Neural progenitor cell (in vitro differentiated cells): ENCODE data around the gene KCNT1. TPM values are rescaled to one million over a fixed set of nuclear protein-coding genes. Genes with fewer than 3 reads are reported as not detected.

Source experiments
- DNase-seq: peaks from one replicate; pipeline ENCODE4 v3.0.0-alpha.2; 2016; ENCODE audit warnings: low spot score
- H2AFZ ChIP-seq: fragments of 200-600 bp; sonication (generic); replicated peaks from 2 replicates; pipeline ENCODE4 v1.6.1; 2016; ENCODE audit warnings: antibody characterized with exemption
- H3F3A ChIP-seq: fragments of 200-600 bp; sonication (generic); 2 replicates; pipeline ENCODE4 v1.6.1; 2016; ENCODE audit warnings: antibody characterized with exemption, low read depth
- H3K27ac ChIP-seq: fragments of 200-600 bp; sonication (generic); 2 replicates; pipeline ENCODE4 v1.5.1; 2016; ENCODE audit warnings: mild to moderate bottlenecking
- H3K27me3 ChIP-seq: fragments of 200-600 bp; sonication (generic); 2 replicates; pipeline ENCODE4 v1.6.1; 2016; ENCODE audit warnings: mild to moderate bottlenecking, moderate library complexity
- H3K36me3 ChIP-seq: fragments of 200-600 bp; sonication (generic); 2 replicates; pipeline ENCODE4 v1.5.1; 2016
- H3K4me1 ChIP-seq: fragments of 200-600 bp; sonication (generic); 2 replicates; pipeline ENCODE4 v1.6.1; 2016; ENCODE audit warnings: mixed run types
- H3K4me2 ChIP-seq: fragments of 200-600 bp; sonication (generic); 2 replicates; pipeline ENCODE4 v1.6.1; 2016
- H3K4me3 ChIP-seq: fragments of 200-600 bp; sonication (generic); 2 replicates; pipeline ENCODE4 v1.5.1; 2016
- H3K79me2 ChIP-seq: fragments of 200-600 bp; sonication (generic); 2 replicates; pipeline ENCODE4 v1.6.1; 2016; ENCODE audit warnings: low read depth
- H3K9ac ChIP-seq: fragments of 200-600 bp; sonication (generic); 2 replicates; pipeline ENCODE4 v1.6.1; 2016
- H3K9me3 ChIP-seq: fragments of 200-600 bp; sonication (generic); 2 replicates; pipeline ENCODE4 v1.5.1; 2016; ENCODE audit warnings: low read depth
- H4K20me1 ChIP-seq: fragments of 200-600 bp; sonication (generic); 2 replicates; pipeline ENCODE4 v1.6.1; 2016; ENCODE audit warnings: low read depth
- H3K27ac Mint-ChIP-seq: 3 replicates; pipeline ENCODE4 v1.8.0; 2021; ENCODE audit warnings: mixed read lengths
- H3K27me3 Mint-ChIP-seq: 2 replicates; pipeline ENCODE4 v1.8.0; 2022; ENCODE audit warnings: low read depth, mild to moderate bottlenecking, inconsistent platforms, moderate library complexity, mixed read lengths; ENCODE audit not compliant: insufficient read depth
- H3K36me3 Mint-ChIP-seq: 3 replicates; pipeline ENCODE4 v1.8.0; 2021; ENCODE audit warnings: mixed read lengths
- H3K4me1 Mint-ChIP-seq: 3 replicates; pipeline ENCODE4 v1.8.0; 2021; ENCODE audit warnings: mixed read lengths
- H3K4me3 Mint-ChIP-seq: 3 replicates; pipeline ENCODE4 v1.8.0; 2021; ENCODE audit warnings: mild to moderate bottlenecking, moderate library complexity, mixed read lengths
- H3K9me3 Mint-ChIP-seq: 3 replicates; pipeline ENCODE4 v1.8.0; 2020; ENCODE audit warnings: mixed read lengths
- EZH2 ChIP-seq: fragments of 200-600 bp; sonication (generic); IDR thresholded peaks from 2 replicates; pipeline ENCODE4 v1.6.1; 2017; ENCODE audit warnings: antibody characterized with exemption, mild to moderate bottlenecking, moderate library complexity
- EZH2phosphoT487 ChIP-seq: fragments of 200-600 bp; sonication (generic); IDR thresholded peaks from 2 replicates; pipeline ENCODE4 v1.6.1; 2017; ENCODE audit warnings: antibody characterized with exemption
- total RNA-seq: library from RNA; depleted of rRNA; stranded (reverse); fragments of >200 nt; gene quantifications from 2 replicates; pipeline ENCODE4 v1.2.3, GENCODE V29; 2015; ENCODE audit warnings: low replicate concordance
- TF ChIP-seq, protein P1 (sequence below): fragments of 200-600 bp; sonication (generic); IDR thresholded peaks from 2 replicates; pipeline ENCODE4 v1.5.1; 2017; ENCODE audit warnings: antibody characterized with exemption, mild to moderate bottlenecking

Gene KCNT1
- total RNA-seq, 1 donor from 2014 or later, result not detected

DNA sequence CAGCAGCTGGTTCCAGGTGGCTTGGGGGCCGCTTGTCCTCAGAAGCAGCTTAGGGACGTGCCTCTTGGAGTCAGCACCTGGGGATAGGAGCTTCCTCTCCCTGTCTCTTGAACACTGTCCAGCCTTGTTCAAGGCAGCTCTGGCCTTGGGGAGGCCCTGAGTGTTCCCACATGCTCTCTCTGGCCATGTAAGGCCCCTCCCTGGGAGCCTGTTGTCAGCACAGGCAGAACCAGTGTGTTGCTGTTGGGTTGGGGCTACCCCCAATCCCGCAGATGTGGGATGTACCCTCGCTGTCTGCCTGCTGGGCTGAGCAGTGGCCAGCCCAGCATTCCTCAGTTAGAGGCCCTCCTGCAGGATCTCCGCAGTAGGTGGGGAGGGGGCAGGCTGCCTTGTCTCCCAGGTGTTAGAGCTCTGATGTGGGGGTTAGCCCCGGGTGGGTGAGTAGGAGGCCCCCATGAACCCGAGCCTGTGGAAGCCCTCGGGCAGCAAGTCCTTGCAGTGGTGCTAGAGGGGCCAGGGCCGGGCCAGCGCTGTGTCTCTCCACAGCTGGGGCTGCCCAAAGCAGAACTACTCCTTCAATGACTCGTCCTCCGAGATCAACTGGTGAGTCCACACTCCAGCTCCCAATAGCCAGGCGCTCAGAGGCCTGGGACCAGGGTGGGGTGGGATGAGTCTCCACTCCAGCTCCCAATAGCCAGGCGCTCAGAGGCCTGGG lies 51.6 kb downstream of the KCNT1 start:
- Histone ChIP-seq H2AFZ (no peak overlapping the region), H3K27me3 (no peaks in the 10 kb centered on the region), H4K20me1 (no peaks in the 10 kb centered on the region), H3K4me1 (no peaks in the 10 kb centered on the region), H3F3A (no peaks in the 10 kb centered on the region), H3K9ac (no peak overlapping the region), H3K9me3 (no peaks in the 10 kb centered on the region), H3K4me3 (no peak overlapping the region), H3K27ac (no peak overlapping the region), H3K79me2 (no peaks in the 10 kb centered on the region), H3K36me3 (no peaks in the 10 kb centered on the region), H3K4me2 (no peak overlapping the region)
- H3K9me3 Mint-ChIP-seq, result peaks cover 3% of the 10 kb centered on the region
- no peaks in the 10 kb centered on the region for H3K4me1 Mint-ChIP-seq
- no peak for TF ChIP-seq EZH2phosphoT487
- TF ChIP-seq, protein P1, sequence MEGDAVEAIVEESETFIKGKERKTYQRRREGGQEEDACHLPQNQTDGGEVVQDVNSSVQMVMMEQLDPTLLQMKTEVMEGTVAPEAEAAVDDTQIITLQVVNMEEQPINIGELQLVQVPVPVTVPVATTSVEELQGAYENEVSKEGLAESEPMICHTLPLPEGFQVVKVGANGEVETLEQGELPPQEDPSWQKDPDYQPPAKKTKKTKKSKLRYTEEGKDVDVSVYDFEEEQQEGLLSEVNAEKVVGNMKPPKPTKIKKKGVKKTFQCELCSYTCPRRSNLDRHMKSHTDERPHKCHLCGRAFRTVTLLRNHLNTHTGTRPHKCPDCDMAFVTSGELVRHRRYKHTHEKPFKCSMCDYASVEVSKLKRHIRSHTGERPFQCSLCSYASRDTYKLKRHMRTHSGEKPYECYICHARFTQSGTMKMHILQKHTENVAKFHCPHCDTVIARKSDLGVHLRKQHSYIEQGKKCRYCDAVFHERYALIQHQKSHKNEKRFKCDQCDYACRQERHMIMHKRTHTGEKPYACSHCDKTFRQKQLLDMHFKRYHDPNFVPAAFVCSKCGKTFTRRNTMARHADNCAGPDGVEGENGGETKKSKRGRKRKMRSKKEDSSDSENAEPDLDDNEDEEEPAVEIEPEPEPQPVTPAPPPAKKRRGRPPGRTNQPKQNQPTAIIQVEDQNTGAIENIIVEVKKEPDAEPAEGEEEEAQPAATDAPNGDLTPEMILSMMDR, result no peak
- no peak for TF ChIP-seq EZH2
- DNase-seq, result no peak
- H3K4me3 Mint-ChIP-seq, result no peak overlapping the region
- peaks cover 8% of the 10 kb centered on the region for H3K27me3 Mint-ChIP-seq
- H3K36me3 Mint-ChIP-seq, result no peaks in the 10 kb centered on the region
- no peak overlapping the region for H3K27ac Mint-ChIP-seq

DNA sequence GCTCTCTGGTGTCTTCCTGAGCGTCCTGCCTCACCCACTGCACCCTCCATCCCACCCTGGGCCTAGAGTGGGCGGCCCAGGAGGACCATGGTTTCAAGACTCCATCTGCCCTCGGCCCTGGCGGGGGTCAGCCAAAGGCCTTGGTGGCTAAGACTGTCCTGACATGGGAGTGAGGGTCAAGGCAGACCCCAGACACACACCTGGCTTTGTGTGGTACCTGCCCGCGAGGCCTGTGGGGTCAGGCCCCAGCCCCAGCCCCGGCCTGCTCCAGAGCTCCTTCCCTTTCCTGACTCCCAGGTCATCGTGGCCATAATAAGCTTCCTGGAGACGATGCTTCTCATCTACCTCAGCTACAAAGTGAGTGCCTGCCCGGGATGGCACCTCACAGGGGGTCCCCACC lies 54.6 kb downstream of the KCNT1 start:
- H3K9me3 Mint-ChIP-seq, result peaks cover 3% of the 10 kb centered on the region
- H3K36me3 Mint-ChIP-seq, result no peaks in the 10 kb centered on the region

DNA sequence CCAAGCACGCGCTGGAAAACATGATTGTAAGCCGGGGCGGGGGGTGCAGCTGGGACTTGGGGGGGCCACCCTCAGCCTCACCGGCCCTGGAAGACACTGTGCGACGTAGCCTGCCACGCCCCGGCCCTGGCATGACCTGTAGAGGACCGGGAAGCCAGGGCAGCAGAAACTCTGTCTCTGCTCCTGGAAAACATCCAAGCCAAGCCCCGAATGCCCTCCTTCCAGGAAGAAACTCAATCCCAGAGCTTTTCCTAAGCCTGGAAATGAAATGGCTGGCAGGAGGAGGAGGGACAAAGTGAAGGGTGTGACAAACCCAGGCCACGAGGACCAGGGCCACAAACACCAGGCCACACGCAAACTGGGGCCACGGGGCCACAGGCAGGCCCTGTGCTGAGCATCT lies 55.4 kb downstream of the KCNT1 start:
- H3K4me1 Mint-ChIP-seq, result no peaks in the 10 kb centered on the region
- Histone ChIP-seq H4K20me1 (no peaks in the 10 kb centered on the region), H3K27me3 (no peaks in the 10 kb centered on the region)

More for the DNA sequence above, 54.6 kb downstream of the KCNT1 start:
- no peak for DNase-seq
- Histone ChIP-seq H3K4me3 (no peak overlapping the region), H3K27me3 (no peaks in the 10 kb centered on the region), H3K4me1 (no peaks in the 10 kb centered on the region), H3K79me2 (no peaks in the 10 kb centered on the region), H3K4me2 (no peak overlapping the region), H4K20me1 (no peaks in the 10 kb centered on the region), H3K9me3 (no peaks in the 10 kb centered on the region), H2AFZ (no peak overlapping the region), H3K36me3 (no peaks in the 10 kb centered on the region), H3K27ac (no peak overlapping the region), H3F3A (no peaks in the 10 kb centered on the region), H3K9ac (no peak overlapping the region)
- Mint-ChIP-seq H3K27me3 (peaks cover 13% of the 10 kb centered on the region), H3K27ac (no peak overlapping the region), H3K4me1 (no peaks in the 10 kb centered on the region), H3K4me3 (no peak overlapping the region)
- TF ChIP-seq, protein P1, result no peak
- TF ChIP-seq EZH2phosphoT487 (no peak), EZH2 (no peak)

More for the DNA sequence above, 55.4 kb downstream of the KCNT1 start:
- Mint-ChIP-seq H3K27ac (no peak overlapping the region), H3K27me3 (peaks cover 11% of the 10 kb centered on the region), H3K36me3 (no peaks in the 10 kb centered on the region), H3K4me3 (no peak overlapping the region), H3K9me3 (peaks cover 3% of the 10 kb centered on the region)
- no peak for DNase-seq
- H3K79me2 ChIP-seq, result no peaks in the 10 kb centered on the region
- H3K27ac ChIP-seq, result no peak overlapping the region
- H3K4me2 ChIP-seq, result no peak overlapping the region
- no peaks in the 10 kb centered on the region for H3K4me1 ChIP-seq
- H3K9ac ChIP-seq, result no peak overlapping the region
- TF ChIP-seq, protein P1, result no peak
- no peak for TF ChIP-seq EZH2phosphoT487
- no peak for TF ChIP-seq EZH2
- no peak overlapping the region for H2AFZ ChIP-seq
- H3K36me3 ChIP-seq, result no peaks in the 10 kb centered on the region
- no peaks in the 10 kb centered on the region for H3K9me3 ChIP-seq
- H3F3A ChIP-seq, result no peaks in the 10 kb centered on the region
- H3K4me3 ChIP-seq, result no peak overlapping the region
